ENCODE results near the gene GFI1B.

DNA sequence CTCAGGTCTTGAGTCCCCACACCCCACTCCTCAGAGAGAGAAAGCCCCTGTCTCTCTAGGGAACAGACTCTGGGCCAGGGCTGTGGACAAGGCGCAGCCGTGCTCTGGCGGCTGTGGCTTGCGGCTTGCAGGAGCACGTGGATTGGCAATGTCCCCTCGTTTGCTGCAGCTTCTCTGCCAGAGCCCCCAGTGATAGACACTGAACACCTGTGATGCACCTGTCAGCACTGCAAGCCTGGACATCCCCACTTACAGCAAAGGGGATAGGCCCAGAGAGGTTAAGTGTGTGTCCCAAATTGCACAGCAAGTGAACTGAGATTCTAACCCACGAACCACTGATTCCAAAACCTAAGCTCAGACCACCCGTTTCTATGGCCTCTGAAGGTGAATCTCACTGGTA lies 7.0 kb downstream of the GFI1B start:
- TF ChIP-seq, protein P1, sequence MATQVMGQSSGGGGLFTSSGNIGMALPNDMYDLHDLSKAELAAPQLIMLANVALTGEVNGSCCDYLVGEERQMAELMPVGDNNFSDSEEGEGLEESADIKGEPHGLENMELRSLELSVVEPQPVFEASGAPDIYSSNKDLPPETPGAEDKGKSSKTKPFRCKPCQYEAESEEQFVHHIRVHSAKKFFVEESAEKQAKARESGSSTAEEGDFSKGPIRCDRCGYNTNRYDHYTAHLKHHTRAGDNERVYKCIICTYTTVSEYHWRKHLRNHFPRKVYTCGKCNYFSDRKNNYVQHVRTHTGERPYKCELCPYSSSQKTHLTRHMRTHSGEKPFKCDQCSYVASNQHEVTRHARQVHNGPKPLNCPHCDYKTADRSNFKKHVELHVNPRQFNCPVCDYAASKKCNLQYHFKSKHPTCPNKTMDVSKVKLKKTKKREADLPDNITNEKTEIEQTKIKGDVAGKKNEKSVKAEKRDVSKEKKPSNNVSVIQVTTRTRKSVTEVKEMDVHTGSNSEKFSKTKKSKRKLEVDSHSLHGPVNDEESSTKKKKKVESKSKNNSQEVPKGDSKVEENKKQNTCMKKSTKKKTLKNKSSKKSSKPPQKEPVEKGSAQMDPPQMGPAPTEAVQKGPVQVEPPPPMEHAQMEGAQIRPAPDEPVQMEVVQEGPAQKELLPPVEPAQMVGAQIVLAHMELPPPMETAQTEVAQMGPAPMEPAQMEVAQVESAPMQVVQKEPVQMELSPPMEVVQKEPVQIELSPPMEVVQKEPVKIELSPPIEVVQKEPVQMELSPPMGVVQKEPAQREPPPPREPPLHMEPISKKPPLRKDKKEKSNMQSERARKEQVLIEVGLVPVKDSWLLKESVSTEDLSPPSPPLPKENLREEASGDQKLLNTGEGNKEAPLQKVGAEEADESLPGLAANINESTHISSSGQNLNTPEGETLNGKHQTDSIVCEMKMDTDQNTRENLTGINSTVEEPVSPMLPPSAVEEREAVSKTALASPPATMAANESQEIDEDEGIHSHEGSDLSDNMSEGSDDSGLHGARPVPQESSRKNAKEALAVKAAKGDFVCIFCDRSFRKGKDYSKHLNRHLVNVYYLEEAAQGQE (IDR thresholded peaks at IDR 0.05): no peak
- TF ChIP-seq, protein P2, sequence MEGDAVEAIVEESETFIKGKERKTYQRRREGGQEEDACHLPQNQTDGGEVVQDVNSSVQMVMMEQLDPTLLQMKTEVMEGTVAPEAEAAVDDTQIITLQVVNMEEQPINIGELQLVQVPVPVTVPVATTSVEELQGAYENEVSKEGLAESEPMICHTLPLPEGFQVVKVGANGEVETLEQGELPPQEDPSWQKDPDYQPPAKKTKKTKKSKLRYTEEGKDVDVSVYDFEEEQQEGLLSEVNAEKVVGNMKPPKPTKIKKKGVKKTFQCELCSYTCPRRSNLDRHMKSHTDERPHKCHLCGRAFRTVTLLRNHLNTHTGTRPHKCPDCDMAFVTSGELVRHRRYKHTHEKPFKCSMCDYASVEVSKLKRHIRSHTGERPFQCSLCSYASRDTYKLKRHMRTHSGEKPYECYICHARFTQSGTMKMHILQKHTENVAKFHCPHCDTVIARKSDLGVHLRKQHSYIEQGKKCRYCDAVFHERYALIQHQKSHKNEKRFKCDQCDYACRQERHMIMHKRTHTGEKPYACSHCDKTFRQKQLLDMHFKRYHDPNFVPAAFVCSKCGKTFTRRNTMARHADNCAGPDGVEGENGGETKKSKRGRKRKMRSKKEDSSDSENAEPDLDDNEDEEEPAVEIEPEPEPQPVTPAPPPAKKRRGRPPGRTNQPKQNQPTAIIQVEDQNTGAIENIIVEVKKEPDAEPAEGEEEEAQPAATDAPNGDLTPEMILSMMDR (IDR thresholded peaks at IDR 0.05): no peak
- no peak for TF ChIP-seq EP300 (IDR thresholded peaks at IDR 0.05)
